ENCODE measurements around the gene CDKAL1.
A peak's percentile ranks its signal among the peaks of the same experiment; 100 is the strongest.
"Not testable (repeated sequence)": the region's sequence is repeated elsewhere in the genome, so short reads cannot be mapped to it uniquely, and the experiment has no call there.

The CDKAL1 gene

DNA sequence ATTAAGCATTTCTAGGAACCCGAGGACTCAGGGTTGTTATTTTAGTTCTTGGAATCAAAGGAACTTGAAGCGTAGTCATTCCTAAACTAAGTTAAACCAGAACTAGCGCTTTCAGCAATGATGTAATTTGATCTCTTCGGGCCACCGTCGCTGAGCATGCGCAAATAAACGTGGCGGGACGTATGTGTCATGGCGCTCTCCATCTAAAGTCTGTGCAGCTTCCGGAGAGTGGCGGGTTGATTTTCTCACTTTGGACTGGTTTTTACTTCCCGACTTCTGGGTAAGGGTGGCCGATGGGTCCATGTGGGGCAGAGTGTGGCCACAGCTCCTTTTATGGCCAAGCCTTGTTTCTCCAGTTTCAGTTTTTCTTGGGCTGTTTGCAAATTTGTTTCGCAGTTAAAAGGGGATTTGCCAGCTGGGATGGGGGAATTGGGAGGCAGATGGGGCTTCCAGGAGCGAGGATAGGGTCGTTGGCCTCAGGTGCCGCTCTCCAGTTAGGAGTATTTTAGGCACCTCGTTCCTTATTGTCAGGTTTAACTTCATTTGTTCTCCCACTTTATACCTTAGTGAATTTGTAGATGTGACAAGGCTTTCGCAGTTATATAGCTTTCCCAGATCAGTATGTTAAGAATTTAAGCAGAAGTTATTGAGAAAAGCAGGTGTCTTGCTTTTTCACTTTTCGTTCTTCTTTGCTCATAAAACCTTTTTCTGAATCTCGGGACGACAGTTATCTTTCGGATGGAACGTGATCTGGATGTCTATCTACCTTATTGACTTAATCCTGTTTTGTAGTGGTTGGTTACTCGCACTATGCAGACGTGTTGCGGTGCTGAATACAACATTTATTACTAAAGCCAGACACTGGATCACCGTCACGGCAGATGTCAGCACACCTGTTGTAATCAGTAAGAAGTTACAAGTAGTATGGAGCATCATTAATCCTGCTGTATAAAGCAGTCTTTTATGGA is at the start of gene CDKAL1:
TSS of gene CDKAL1 (plus strand) at position 163 of the 968 bp plus-strand sequence. CDS start 11,894 bp downstream, outside the sequence.
- peak; percentile 94 for DNase-seq (ENCODE audit: low read depth)

DNA sequence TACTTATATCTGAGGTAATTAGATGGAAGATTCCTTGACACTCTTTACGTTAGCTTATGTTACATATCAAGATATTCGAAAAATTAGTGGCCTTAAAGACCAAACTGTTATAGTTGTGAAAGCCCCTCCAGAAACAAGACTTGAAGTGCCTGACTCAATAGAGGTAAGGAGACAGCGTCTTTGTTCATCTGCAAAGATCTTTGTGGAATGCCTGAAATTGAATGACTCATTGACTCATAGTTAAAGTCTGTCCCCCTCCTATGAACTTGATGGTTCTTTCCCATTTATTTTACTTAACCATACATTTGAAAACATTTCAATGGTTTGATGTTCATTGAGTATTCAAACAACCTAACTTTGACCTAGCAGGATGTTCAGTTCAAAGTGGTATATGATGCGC is 47.6 kb upstream of the CDKAL1 start:
- peak; percentile 64 for DNase-seq (ENCODE audit: low read depth)

DNA sequence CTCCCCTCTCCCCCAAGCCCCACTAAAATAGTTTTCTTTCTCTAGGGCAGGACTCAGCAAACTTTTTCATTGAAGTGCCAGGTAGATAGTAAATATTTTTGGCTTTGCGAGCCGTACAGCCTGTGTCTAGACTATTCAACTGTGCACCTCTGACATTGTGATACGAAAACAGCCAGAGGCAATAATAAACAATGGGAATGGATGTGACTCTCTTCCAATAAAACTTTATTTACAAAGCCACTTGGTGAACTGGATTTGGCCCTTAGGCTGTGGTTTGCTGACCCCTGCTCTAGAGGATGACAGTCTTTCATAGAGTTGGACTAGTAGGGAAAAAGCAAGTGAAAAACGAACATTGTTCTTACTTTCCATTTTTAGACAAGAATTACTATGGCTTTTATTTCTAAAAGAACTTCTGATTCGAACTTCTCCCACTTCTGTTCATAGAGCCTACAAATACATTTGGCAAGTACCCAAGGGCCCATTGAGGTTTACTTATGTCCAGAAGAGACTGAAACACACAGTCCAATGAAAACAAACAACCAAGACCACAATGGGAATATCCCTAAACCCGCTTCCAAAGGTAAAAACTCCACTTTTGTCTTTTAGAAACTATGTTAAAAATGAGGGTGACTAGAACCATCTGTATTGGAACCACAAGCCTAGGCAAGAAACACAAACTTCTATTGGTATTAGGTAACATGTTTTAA is 46.4 kb upstream of the CDKAL1 start:
- DNase-seq (ENCODE audit: low read depth) = peak; percentile 77

DNA sequence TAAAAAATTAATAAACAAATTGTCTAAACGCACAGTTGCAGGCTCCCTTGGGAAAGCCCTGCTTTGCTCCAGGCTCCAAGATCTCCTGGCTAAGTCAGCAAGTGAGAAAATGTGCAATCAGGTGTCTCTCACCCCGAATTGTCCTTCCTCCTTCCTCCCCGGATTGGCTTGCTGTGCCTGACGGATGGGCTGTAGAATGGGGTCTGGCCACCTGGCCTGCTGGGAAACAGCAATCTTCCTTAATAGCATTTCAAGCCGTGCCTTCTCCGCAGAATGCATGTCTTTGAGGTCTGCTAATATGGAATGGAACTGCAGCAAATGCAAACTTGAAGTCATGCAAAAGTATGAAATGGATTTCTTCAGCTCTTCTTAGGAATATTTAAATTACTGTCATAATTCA is 43.7 kb upstream of the CDKAL1 start:
- no peak for DNase-seq (ENCODE audit: low read depth)

DNA sequence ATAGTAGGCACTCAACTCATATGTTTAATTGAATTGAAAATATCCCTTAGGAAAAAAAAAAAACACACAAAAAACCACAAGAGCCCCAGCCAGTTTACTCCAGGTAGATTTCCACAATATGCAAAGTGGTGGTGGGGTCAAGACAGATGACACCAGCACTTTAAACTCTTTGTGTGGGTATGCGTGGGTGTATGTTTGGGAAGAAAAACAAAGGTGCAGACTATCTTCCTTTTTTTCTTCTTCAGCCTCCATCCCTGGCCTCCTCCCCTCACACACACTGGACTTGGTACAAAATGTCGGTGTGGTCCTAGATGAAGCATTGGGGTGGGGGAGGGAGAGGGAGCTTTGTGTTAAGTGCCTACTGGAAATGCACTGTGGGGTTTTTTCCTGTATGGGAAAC is 42.2 kb upstream of the CDKAL1 start:
- DNase-seq (ENCODE audit: low read depth) = no peak

DNA sequence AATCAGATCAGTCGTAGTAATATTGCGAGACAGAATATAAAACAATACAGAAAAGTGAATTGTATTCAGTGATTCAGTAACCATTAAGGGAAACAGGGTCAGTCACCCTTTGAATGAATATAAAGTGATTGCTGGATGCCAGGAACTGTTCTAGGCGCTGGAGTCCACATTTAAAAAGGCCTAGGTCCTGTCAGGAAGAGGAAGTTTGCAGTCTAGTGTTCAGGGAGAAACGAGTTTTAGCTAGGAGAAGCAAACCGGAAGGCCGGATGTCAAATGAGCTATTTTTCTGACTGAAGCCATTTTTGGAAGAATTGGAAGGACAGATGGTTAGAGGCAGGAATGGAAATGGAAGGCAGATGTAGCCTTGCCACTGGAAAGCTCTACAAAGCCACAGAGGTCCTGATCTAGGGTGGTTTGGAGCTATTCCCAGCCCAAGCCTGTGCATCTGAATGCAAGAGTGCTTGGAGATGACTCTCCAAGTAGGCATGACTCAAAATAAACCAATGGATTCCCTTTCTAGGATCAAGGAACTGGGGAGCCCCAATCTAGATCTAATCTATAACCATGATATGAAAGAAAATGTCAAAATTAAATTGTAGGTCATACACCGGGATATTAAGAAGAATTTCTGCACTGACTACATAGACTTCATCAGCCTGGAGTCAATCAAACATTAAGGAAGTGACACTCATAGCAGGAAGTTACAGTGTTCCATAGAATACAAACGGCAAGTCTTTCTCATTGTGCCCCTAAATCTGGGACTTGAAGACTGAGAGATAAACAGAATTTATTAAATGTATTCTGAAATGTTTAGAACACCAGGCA is 36.8 kb upstream of the CDKAL1 start:
- peak; percentile 81 for DNase-seq (ENCODE audit: low read depth)

DNA sequence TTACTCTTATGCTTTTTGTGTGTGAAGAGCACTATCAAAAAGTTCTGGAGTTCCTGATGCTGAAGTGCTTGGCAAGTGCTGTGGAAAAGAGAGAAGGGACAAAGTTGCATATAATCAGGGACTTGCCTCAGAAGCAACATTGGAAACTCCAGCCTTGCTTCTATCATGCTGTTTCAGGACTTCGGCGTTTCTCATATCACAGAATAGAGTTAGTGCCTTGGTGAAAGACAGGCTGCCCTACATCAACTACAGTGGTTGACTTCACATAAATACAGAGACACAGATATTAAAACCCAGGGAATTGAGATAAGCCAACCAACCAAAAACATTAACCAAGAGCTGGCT is 36.2 kb upstream of the CDKAL1 start:
- DNase-seq (ENCODE audit: low read depth) = no peak

DNA sequence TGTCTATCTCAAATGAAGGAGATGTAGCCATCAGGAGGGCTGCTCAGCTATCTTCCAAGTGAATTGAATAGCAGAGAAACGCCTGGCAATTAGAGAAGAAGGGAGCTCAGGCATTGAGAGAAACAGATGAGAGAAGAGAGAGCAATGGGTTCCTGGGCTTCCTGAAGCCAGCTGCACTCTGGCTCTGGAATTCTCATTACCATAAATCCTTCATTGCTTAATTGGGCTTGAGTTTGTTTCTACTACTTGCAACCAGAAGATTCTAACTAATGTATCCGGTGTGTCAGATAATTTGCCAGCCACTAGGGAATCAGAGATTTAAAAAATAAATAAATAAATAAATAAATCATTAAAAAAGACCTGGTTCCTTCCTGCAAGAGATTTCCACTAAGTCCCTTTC is 25.0 kb upstream of the CDKAL1 start:
- DNase-seq (ENCODE audit: low read depth) = no peak

DNA sequence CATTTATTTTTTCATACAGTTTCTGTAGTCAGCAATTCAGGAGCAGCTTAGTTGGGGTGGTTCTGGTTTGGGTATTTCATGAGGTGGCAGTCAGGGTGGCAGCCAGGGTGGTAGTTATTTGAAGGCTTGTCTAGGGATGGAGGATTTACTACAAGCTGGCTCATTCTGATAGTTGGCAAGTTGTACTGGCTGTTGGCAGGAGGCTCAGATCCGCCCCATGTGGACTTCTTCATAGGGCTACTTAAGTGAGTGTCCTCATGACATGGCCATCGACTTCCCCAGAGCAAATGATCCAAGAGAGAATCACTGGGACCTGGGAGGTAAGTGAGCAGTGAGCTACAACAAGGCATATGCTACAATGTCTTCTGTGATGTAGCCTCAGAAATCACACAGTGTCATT is 22.4 kb upstream of the CDKAL1 start:
- DNase-seq (ENCODE audit: low read depth) = no peak

DNA sequence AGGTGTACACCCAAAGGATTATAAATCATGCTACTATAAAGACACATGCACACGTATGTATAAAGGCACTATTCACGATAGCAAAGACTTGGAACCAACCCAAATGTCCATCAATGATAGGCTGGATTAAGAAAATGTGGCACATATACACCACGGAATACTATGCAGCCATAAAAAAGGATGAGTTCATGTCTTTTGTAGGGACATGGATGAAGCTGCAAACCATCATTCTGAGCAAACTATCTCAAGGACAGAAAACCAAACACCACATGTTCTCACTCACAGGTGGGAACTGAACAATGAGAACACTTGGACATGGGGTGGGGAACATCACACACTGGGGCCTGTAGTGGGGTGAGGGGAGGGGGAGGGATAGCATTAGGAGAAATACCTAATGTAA is 9.0 kb upstream of the CDKAL1 start:
- not testable (repeated sequence) for DNase-seq (ENCODE audit: low read depth)

DNA sequence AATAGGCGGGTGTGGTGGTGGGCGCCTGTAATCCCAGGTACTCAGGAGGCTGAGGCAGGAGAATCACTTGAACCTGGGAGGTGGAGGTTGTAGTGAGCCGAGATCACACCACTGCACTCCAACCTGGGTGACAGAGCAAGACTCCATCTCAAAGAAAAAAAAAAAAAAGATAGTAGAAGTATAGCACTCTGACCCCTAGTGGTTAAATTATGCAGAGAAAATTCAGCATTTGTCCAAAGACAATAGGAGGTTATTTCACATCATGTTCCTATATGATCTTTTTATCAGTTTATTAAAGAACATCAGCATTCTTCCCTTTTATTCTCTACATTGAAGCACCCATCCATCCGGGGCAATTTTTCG is 5.2 kb upstream of the CDKAL1 start:
- DNase-seq (ENCODE audit: low read depth) = peak; percentile 30

DNA sequence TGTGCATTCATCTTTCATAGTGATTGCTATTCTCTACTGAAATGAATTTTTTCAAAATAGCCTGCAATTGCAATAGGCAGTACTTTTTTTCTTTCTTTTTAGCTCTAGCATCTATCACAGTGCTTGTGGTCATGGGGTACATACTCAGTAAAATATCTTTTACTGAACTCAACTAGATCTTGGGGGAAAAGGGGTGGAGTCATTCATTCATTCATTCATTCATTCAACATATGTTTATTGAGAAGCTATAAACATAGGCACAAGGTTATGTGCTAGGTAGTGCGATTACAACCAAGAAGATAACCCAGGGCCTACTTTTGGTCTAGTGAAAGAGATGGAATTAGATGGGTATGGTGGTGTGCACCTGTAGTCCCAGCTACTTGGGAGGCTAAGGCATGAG is 1.4 kb upstream of the CDKAL1 start:
- no peak for DNase-seq (ENCODE audit: low read depth)

DNA sequence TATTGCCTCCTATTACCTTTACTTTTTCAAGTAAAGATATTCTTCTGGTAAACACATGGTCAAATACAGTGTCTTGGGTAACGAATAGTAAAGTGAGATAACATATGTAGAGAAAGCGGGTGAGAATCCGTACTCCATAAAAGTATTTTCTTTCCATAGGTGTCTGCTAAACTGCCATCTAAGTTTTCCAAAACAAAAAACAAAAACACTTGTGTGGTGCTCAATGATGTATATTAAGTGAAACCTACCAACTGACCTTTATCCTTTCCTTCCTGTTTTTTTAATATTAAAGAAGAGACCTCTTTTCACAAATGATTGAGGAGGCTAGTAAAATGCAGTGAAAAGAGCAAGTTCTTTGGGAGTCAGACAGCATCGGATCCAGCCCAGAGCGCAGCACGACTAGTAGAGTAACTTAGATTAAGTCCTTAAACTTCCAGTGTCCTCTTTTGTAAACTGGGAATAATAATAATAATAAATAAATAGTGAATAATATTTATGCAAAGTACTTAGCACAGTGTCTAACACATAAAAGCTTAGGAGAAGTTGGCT is 437 bp upstream of the CDKAL1 start:
- no peak for DNase-seq (ENCODE audit: low read depth)

DNA sequence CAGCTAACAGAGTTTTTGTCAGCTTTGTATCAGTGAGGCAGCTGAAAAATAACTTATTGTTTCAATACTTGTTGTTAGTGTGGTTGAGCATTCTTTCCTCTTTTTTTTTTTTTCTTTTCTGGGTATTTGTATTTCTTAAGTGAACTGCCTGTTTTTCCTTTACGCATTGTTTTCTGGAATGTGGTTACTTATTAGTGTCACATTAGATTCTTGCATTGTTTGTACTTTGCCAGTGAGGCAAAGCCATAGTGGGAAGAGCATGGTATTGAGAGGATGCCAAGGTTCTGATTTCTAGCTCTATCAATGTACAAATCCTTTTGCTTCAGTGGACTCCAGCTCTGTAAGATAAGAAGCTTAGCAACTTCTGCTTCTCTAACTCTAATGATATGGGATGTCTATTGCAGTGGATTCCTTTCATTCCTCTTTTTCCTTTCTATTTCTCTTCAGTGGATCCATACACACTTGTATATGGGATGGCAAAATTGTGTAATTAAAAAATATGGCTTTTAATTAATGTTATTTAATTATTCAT is 3.9 kb downstream of the CDKAL1 start:
- DNase-seq (ENCODE audit: low read depth) = no peak

DNA sequence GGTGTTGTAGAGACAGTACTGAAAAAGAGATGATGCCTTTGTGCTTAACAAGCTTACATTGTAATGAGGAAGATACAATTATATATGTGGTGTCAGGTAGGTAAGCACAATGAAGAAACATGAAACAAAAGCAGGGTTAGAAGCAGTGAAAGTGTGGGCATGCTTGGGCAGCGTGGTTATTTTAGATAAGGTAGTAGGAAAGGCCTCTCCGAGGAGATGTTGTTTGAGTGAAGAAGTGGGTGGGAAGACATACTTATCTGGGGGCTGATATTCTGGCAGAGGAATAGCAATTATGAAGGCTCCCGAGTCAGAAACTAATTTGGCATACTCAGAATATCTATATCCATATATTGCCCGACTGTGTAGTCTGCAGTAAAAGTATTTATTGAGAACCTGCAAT is 4.7 kb downstream of the CDKAL1 start:
- DNase-seq (ENCODE audit: low read depth) = no peak

DNA sequence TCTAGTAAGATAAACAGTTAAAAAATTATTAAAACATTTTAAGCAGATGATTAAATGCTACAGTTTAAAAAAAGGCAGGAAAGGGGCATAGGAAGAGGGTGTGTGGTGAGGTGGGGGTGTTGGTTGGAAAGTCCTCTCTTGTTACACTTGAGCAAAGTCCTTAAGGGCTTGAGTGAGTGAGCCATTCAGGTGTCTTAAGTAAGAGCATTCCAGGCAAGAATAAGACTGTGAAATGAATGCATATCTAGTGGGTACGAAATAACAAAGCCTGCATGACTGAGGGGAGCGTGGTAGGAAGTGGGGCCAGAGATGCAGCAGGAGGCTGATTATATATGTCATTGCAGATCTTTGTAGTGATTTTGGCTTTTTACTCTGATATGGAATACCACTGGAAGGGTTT is 5.1 kb downstream of the CDKAL1 start:
- no peak for DNase-seq (ENCODE audit: low read depth)

DNA sequence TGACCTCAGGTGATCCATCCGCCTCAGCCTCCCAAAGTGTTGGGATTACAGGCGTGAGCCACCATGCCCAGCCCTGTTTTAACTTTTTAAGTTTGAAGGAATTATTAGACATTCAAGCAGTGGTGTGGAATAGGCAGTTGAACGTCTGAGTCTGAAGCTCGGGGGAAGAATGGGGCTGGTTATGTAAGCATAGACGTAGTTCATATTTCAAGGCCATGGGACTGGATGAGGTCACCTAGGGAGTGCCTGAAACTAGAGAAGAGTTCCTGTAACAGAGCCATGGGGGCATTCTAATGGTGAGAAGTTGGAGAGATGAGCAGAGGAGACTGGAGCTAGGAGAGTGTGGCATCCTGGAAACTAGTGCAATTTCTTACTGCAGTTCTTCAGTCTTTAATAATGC is 6.4 kb downstream of the CDKAL1 start:
- peak; percentile 87 for DNase-seq (ENCODE audit: low read depth)

DNA sequence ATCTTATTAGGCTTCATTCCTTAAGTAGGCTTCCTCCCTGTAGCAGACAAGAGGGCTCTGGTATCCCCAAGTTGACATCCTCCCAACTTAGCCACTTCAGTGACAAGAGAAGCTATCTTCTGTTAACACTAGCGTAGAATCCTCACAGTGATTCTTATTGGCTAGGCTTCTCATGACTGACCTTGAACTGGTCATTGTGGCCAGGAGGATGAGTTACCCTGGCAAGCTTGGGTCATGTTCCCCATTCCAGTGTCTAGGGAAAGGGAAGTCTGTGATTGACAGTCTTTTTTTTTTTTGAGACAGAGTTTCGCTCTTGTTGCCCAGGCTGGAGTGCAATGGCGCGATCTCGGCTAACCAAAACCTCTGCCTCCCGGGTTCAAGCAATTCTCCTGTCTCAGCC is 7.1 kb downstream of the CDKAL1 start:
- no peak for DNase-seq (ENCODE audit: low read depth)

DNA sequence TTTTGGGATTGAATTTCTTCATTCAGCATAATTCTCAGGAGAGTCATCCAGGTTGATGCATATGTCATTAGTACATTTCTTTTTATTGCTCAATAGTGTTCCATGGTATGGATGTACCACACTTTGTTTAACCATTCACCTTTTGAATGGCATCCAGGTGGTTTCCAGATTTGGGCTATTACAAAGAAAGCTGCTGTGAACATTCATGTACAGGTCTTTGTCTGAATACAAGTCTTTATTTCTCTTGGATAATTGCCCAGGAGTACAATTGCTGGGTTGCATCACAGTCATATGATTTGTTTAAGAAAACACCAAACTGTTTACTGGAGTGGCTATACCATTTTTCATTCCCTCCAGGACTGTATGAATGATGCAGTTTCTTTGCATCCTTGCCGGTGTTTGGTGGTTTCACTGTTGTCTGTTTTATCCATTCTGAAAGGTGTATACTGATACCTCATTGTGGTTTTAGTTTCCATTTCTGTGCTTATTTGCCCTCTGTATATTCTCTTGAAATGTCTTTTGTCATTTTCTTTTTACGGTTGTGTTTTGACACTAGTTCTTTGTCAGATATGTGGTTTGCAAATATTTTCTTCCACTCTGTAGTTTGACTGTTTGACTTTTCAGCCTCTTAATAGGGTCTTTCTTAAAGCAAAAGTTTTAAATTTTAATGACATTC is 8.8 kb downstream of the CDKAL1 start:
- peak; percentile 92 for DNase-seq (ENCODE audit: low read depth)

DNA sequence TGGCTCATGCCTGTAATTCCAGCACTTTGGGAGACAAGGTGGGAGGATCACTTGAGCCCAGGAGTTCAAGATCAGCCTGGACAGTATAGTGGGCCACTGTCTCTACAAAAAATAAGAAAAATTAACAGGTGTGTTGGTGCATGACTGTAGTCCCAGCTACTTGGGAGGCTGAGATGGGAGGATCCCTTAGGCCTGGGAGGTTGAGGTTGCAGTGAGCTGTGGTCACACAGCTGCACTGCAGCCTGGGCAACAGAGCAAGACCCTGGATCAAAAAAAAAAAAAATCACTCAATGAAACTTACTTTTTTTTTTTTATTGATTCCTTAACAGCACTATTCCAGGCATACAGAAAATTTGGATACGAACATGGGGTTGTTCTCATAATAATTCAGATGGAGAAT is 14.0 kb downstream of the CDKAL1 start:
- no peak for DNase-seq (ENCODE audit: low read depth)

DNA sequence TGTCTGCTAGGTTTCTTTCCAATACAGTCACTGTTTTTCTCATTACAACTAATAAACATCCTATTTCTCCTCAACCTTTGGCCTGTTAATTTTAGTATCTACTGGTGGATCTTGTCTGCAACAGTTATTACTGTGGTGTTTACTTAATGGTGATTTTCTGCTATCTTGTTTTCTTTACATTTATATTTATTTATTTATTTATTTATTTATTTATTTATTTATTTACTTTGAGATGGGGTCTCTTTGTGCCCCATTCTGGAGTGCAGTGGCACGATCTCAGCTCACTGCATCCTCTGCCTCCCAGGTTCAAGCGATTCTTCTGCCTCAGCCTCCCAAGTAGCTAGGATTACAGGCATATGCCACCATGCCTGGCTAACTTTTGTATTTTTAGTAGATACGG is 15.1 kb downstream of the CDKAL1 start:
- not testable (repeated sequence) for DNase-seq (ENCODE audit: low read depth)
